ENCODE measurements around the gene PIAS3. TPM values are rescaled to one million over a fixed set of nuclear protein-coding genes. Genes with fewer than 3 reads are reported as not detected.

Gene PIAS3
- total RNA-seq, 6 donors from 2014 or later, result 23.0 to 71.2 (median 29.5) TPM

GRCh38 chr1:145855426-145855948 is 3.4 kb downstream of the PIAS3 start:
- 81 to 91% methylated on average over 7 of the region's 7 CpGs for WGBS, 2 donors
- DNase-seq (no peak), ATAC-seq (ENCODE audit: low FRiP score in 2 of 2) (no peak)
- Histone ChIP-seq H3K4me1 (peaks cover 12 to 17% (median 15%) of the 10 kb centered on the region in 4 donors), H3K36me3 (peaks cover 9 to 65% (median 61%) of the 10 kb centered on the region in 4 donors), H3K27ac (no peak overlapping the region), H3K27me3 (no peaks in the 10 kb centered on the region), H3K9me3 (no peaks in the 10 kb centered on the region), H3K4me3 (no peak overlapping the region)
- TF ChIP-seq POLR2AphosphoS5 (IDR thresholded peaks at IDR 0.05) (no peak), POLR2A (IDR thresholded peaks at IDR 0.05) (no peak), CTCF (IDR thresholded peaks at IDR 0.05) (no peak), EP300 (IDR thresholded peaks at IDR 0.05) (no peak)

GRCh38 chr1:145849356-145850160 is 9.3 kb downstream of the PIAS3 start:
- peaks cover 11 to 32% (median 23%) of the 10 kb centered on the region in 4 donors for H3K4me1 ChIP-seq
- H3K4me3 ChIP-seq, result no peak overlapping the region
- TF ChIP-seq EP300 (IDR thresholded peaks at IDR 0.05) (no peak), CTCF (IDR thresholded peaks at IDR 0.05) (peak in 2 of 6 experiments; percentile 11 to 18)
- WGBS, 2 donors, result 67 to 73% methylated on average over 11 to 15 of the region's 15 CpGs
- H3K36me3 ChIP-seq, result peaks cover 4 to 65% (median 59%) of the 10 kb centered on the region in 4 donors
- ATAC-seq (ENCODE audit: low FRiP score in 2 of 2), result peak in 1 of 2 donors; percentile 70
- peak; percentile 39 to 59 for DNase-seq
- H3K9me3 ChIP-seq, result no peaks in the 10 kb centered on the region
- no peaks in the 10 kb centered on the region for H3K27me3 ChIP-seq
- H3K27ac ChIP-seq, result peak overlapping the region; percentile 11 to 59 (median 28)

- Histone ChIP-seq H3K4me3 (no peak overlapping the region), H3K9me3 (no peaks in the 10 kb centered on the region), H3K27ac (no peak overlapping the region), H3K4me1 (peaks cover 12 to 34% (median 23%) of the 10 kb centered on the region in 4 donors), H3K36me3 (peaks cover 0 to 52% (median 44%) of the 10 kb centered on the region in 4 donors), H3K27me3 (no peaks in the 10 kb centered on the region)
- ATAC-seq (ENCODE audit: low FRiP score in 2 of 2) (no peak), DNase-seq (no peak)
- TF ChIP-seq EP300 (IDR thresholded peaks at IDR 0.05), result no peak
- TF ChIP-seq POLR2AphosphoS5 (IDR thresholded peaks at IDR 0.05), result no peak
- TF ChIP-seq CTCF (IDR thresholded peaks at IDR 0.05), result no peak
- no peak for TF ChIP-seq POLR2A (IDR thresholded peaks at IDR 0.05)
- 80 to 87% methylated on average over 3 of the region's 3 CpGs for WGBS, 2 donors
Observed at GRCh38 chr1:145847827-145848226, 11.1 kb downstream of the PIAS3 start.

- 63 to 68% methylated on average over 2 to 3 of the region's 3 CpGs for WGBS, 2 donors
- Histone ChIP-seq H3K27me3 (no peaks in the 10 kb centered on the region), H3K9me3 (no peaks in the 10 kb centered on the region), H3K4me1 (peaks cover 12 to 34% (median 23%) of the 10 kb centered on the region in 4 donors), H3K4me3 (peak overlapping the region in 3 of 4 donors; percentile 40 to 71 (median 59)), H3K36me3 (peaks cover 11 to 52% (median 46%) of the 10 kb centered on the region in 4 donors), H3K27ac (peak overlapping the region; percentile 70 to 83 (median 74))
- ATAC-seq (ENCODE audit: low FRiP score in 2 of 2) (peak; percentile 66 to 73), DNase-seq (no peak)
- no peak for TF ChIP-seq POLR2A (IDR thresholded peaks at IDR 0.05)
- no peak for TF ChIP-seq POLR2AphosphoS5 (IDR thresholded peaks at IDR 0.05)
- peak; percentile 54 to 75 (median 72) for TF ChIP-seq CTCF (IDR thresholded peaks at IDR 0.05)
Observed at GRCh38 chr1:145846201-145846612, 12.7 kb downstream of the PIAS3 start.

Data from upper lobe of left lung (tissue), 6 donors.